Measurements from ENCODE around the gene NR2F1. TPM values are rescaled to one million over a fixed set of nuclear protein-coding genes. Genes with fewer than 3 reads are reported as not detected.

NR2F1 gene
- total RNA-seq, 1 experiment from 2014 or later, result not detected

DNA sequence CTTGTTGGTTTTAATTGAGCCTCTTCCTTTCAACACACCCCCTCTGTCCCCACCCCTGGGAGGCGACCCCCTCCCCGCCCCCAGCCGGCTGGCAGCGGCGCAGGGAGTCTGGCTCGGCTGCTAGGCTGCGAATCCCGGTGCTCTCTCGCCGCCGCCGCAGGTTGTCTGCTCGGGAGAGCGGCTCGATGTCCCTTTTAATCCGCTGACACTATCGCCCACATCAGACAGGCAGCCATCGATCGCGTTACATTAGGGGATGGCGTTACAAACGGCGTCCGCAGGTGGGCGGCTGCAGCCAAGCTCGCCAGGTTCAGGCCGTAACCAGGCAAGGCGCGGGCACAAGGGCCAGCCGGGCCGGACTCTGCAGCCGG, 3.3 kb upstream of the NR2F1 start:
- Histone ChIP-seq H4K20me1 (ENCODE audit: control insufficient read depth, insufficient read depth, insufficient read length) (no peaks in the 10 kb centered on the region), H4K8ac (replicated peaks; ENCODE audit: insufficient read length, low read depth, low read length) (no peak overlapping the region), H2AFZ (ENCODE audit: low read length) (no peak overlapping the region), H3K79me2 (ENCODE audit: insufficient read depth, low read length) (no peaks in the 10 kb centered on the region), H3K56ac (ENCODE audit: insufficient read length, low read depth, low read length) (no peak overlapping the region), H3K4me2 (ENCODE audit: insufficient read depth, insufficient read length, low read length) (peak overlapping the region; percentile 49), H3K9me3 (ENCODE audit: control insufficient read depth, low read depth, low read length) (no peaks in the 10 kb centered on the region), H3K23ac (ENCODE audit: insufficient read length, low read depth, low read length) (no peak overlapping the region), H3K79me1 (ENCODE audit: insufficient read depth, low read depth, low read length, poor library complexity, severe bottlenecking) (no peaks in the 10 kb centered on the region), H2BK15ac (ENCODE audit: low read depth, low read length) (no peak overlapping the region), H2BK12ac (ENCODE audit: insufficient read length, low read depth, low read length) (no peak overlapping the region), H3K18ac (ENCODE audit: insufficient read length, low read depth, low read length) (no peak overlapping the region), H2BK5ac (ENCODE audit: insufficient read length, low read length) (no peak overlapping the region), H3K4ac (ENCODE audit: low read depth, low read length) (no peak overlapping the region), H2AK5ac (ENCODE audit: insufficient read length, low read length) (no peak overlapping the region), H3K27me3 (ENCODE audit: insufficient read depth, low read length) (peaks cover 72% of the 10 kb centered on the region), H3K9ac (ENCODE audit: extremely low read depth, insufficient read length, low read length) (no peak overlapping the region), H3K4me1 (ENCODE audit: insufficient read depth, low read length) (no peaks in the 10 kb centered on the region; the same call in 1 of the 2 replicates), H2BK20ac (ENCODE audit: low read depth, low read length, poor library complexity, severe bottlenecking) (no peak overlapping the region), H4K91ac (ENCODE audit: insufficient read length, low read depth, low read length) (no peak overlapping the region), H3K23me2 (ENCODE audit: insufficient read length, low read depth, low read length, poor library complexity, severe bottlenecking) (peaks cover 12% of the 10 kb centered on the region), H3K27ac (ENCODE audit: insufficient read length, low read depth, low read length) (no peak overlapping the region), H2BK120ac (ENCODE audit: low read depth, low read length, poor library complexity, severe bottlenecking) (no peak overlapping the region), H3T11ph (ENCODE audit: low read length) (no peak overlapping the region), H3K14ac (ENCODE audit: insufficient read depth, low read length) (no peak overlapping the region), H4K5ac (ENCODE audit: insufficient read length, low read depth, low read length) (no peak overlapping the region)
- H3K27me3 Mint-ChIP-seq (ENCODE audit: low read depth), result peaks cover 5% of the 10 kb centered on the region
- peaks cover 0 to 3% of the 10 kb centered on the region in 2 experiments; a peak in 3 of 5 replicates for H3K9me3 Mint-ChIP-seq
- no peak overlapping the region for H3K27ac Mint-ChIP-seq
- TF ChIP-seq, protein P1, sequence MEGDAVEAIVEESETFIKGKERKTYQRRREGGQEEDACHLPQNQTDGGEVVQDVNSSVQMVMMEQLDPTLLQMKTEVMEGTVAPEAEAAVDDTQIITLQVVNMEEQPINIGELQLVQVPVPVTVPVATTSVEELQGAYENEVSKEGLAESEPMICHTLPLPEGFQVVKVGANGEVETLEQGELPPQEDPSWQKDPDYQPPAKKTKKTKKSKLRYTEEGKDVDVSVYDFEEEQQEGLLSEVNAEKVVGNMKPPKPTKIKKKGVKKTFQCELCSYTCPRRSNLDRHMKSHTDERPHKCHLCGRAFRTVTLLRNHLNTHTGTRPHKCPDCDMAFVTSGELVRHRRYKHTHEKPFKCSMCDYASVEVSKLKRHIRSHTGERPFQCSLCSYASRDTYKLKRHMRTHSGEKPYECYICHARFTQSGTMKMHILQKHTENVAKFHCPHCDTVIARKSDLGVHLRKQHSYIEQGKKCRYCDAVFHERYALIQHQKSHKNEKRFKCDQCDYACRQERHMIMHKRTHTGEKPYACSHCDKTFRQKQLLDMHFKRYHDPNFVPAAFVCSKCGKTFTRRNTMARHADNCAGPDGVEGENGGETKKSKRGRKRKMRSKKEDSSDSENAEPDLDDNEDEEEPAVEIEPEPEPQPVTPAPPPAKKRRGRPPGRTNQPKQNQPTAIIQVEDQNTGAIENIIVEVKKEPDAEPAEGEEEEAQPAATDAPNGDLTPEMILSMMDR (conservative IDR thresholded peaks at IDR 0.05), result no peak
- H3K4me3 Mint-ChIP-seq, result peak overlapping the region in 1 of 2 experiments; percentile 46; a peak in 3 of 5 replicates
- no CpG with 5 or more reads among the region's 32 CpGs for WGBS (ENCODE audit: extremely low coverage, insufficient read length, low lambda C conversion rate)
- DNase-seq, result peak; percentile 62
- H3K36me3 Mint-ChIP-seq (ENCODE audit: insufficient read depth in 1 of 3, low read depth in 3 of 3), result no peaks in the 10 kb centered on the region
- H3K4me1 Mint-ChIP-seq, result peaks cover 14 to 24% of the 10 kb centered on the region in 2 experiments
